ENCODE measurements around the gene EMC10.

The EMC10 gene

GRCh38 chr19:50514346-50515167 is 38.2 kb downstream of the EMC10 start:
- Histone ChIP-seq H3K27me3 (ENCODE audit: control insufficient read depth in 1 of 2, insufficient read depth in 1 of 2, low read length in 2 of 2) (peaks cover 0 to 9% of the 10 kb centered on the region in 2 experiments), H2BK5ac (ENCODE audit: low read depth, low read length, poor library complexity, severe bottlenecking) (no peak overlapping the region), H3K4me1 (ENCODE audit: control insufficient read depth, insufficient read depth, low read depth, low read length) (peaks cover 17% of the 10 kb centered on the region), H2BK12ac (ENCODE audit: low read length in 2 of 2) (no peak overlapping the region), H3K23ac (ENCODE audit: low read length in 2 of 2) (no peak overlapping the region), H3K9me3 (ENCODE audit: control insufficient read depth, low read length) (no peaks in the 10 kb centered on the region), H2BK120ac (ENCODE audit: low read depth, low read length) (no peak overlapping the region), H3K79me1 (replicated peaks; ENCODE audit: low read length, poor library complexity, severe bottlenecking) (peaks cover 9% of the 10 kb centered on the region), H3K4me3 (ENCODE audit: insufficient read depth in 1 of 2, low read depth in 1 of 2, low read length in 2 of 2) (no peak overlapping the region), H3K9ac (ENCODE audit: low read length) (no peak overlapping the region), H2BK15ac (ENCODE audit: low read depth, poor library complexity, severe bottlenecking) (no peak overlapping the region), H3K18ac (ENCODE audit: low read depth in 1 of 2, low read length in 2 of 2) (no peak overlapping the region), H3K36me3 (ENCODE audit: control insufficient read depth in 1 of 2, insufficient read depth in 2 of 2, low read depth in 1 of 2, low read length in 2 of 2) (no peaks in the 10 kb centered on the region), H3K14ac (ENCODE audit: low read length in 2 of 2) (no peak overlapping the region), H2AFZ (ENCODE audit: low read depth, low read length) (no peak overlapping the region), H2AK5ac (ENCODE audit: low read length, severe bottlenecking) (no peak overlapping the region), H3K27ac (ENCODE audit: low read length, poor library complexity, severe bottlenecking) (no peak overlapping the region), H3K4ac (ENCODE audit: low read depth in 1 of 2, low read length in 2 of 2) (no peak overlapping the region), H4K91ac (ENCODE audit: low read length) (no peak overlapping the region), H4K8ac (ENCODE audit: low read length) (no peak overlapping the region), H3K4me2 (ENCODE audit: low read length, poor library complexity, severe bottlenecking) (no peak overlapping the region)
- DNase-seq: no peak
- 82% methylated on average over 38 of the region's 38 CpGs for WGBS

GRCh38 chr19:50515168-50515561 is 38.9 kb downstream of the EMC10 start:
- DNase-seq: no peak
- no peak overlapping the region for H2BK120ac ChIP-seq (ENCODE audit: low read depth, low read length)
- H3K14ac ChIP-seq (ENCODE audit: low read length in 2 of 2): no peak overlapping the region
- no peaks in the 10 kb centered on the region for H3K36me3 ChIP-seq (ENCODE audit: control insufficient read depth in 1 of 2, insufficient read depth in 2 of 2, low read depth in 1 of 2, low read length in 2 of 2)
- WGBS: 83% methylated on average over 9 of the region's 11 CpGs
- no peak overlapping the region for H3K27ac ChIP-seq (ENCODE audit: low read length, poor library complexity, severe bottlenecking)
- H3K4me1 ChIP-seq (ENCODE audit: control insufficient read depth, insufficient read depth, low read depth, low read length): peaks cover 13% of the 10 kb centered on the region
- no peak overlapping the region for H3K23ac ChIP-seq (ENCODE audit: low read length in 2 of 2)
- no peak overlapping the region for H4K8ac ChIP-seq (ENCODE audit: low read length)
- no peak overlapping the region for H2BK5ac ChIP-seq (ENCODE audit: low read depth, low read length, poor library complexity, severe bottlenecking)
- H3K18ac ChIP-seq (ENCODE audit: low read depth in 1 of 2, low read length in 2 of 2): no peak overlapping the region
- H2BK12ac ChIP-seq (ENCODE audit: low read length in 2 of 2): no peak overlapping the region
- no peak overlapping the region for H3K4me2 ChIP-seq (ENCODE audit: low read length, poor library complexity, severe bottlenecking)
- H3K4me3 ChIP-seq (ENCODE audit: insufficient read depth in 1 of 2, low read depth in 1 of 2, low read length in 2 of 2): no peak overlapping the region
- H3K79me1 ChIP-seq (replicated peaks; ENCODE audit: low read length, poor library complexity, severe bottlenecking): peaks cover 6% of the 10 kb centered on the region
- H3K27me3 ChIP-seq (ENCODE audit: control insufficient read depth in 1 of 2, insufficient read depth in 1 of 2, low read length in 2 of 2): peaks cover 0 to 9% of the 10 kb centered on the region in 2 experiments
- H4K91ac ChIP-seq (ENCODE audit: low read length): no peak overlapping the region
- no peak overlapping the region for H3K4ac ChIP-seq (ENCODE audit: low read depth in 1 of 2, low read length in 2 of 2)
- H2AK5ac ChIP-seq (ENCODE audit: low read length, severe bottlenecking): no peak overlapping the region
- H3K9me3 ChIP-seq (ENCODE audit: control insufficient read depth, low read length): no peaks in the 10 kb centered on the region
- H3K9ac ChIP-seq (ENCODE audit: low read length): no peak overlapping the region
- peak overlapping the region; percentile 37 for H2BK15ac ChIP-seq (ENCODE audit: low read depth, poor library complexity, severe bottlenecking)
- no peak overlapping the region for H2AFZ ChIP-seq (ENCODE audit: low read depth, low read length)

GRCh38 chr19:50516456-50516855 is 40.1 kb downstream of the EMC10 start:
- H3K4me2 ChIP-seq (ENCODE audit: low read length, poor library complexity, severe bottlenecking): no peak overlapping the region
- H3K23ac ChIP-seq (ENCODE audit: low read length in 2 of 2): no peak overlapping the region
- no peak overlapping the region for H2BK120ac ChIP-seq (ENCODE audit: low read depth, low read length)
- no peaks in the 10 kb centered on the region for H3K9me3 ChIP-seq (ENCODE audit: control insufficient read depth, low read length)
- H3K4me1 ChIP-seq (ENCODE audit: control insufficient read depth, insufficient read depth, low read depth, low read length): peaks cover 6% of the 10 kb centered on the region
- no peaks in the 10 kb centered on the region for H3K36me3 ChIP-seq (ENCODE audit: control insufficient read depth in 1 of 2, insufficient read depth in 2 of 2, low read depth in 1 of 2, low read length in 2 of 2)
- H2BK15ac ChIP-seq (ENCODE audit: low read depth, poor library complexity, severe bottlenecking): no peak overlapping the region
- H3K9ac ChIP-seq (ENCODE audit: low read length): no peak overlapping the region
- DNase-seq: no peak
- H3K27me3 ChIP-seq (ENCODE audit: control insufficient read depth in 1 of 2, insufficient read depth in 1 of 2, low read length in 2 of 2): peaks cover 0 to 9% of the 10 kb centered on the region in 2 experiments
- no peak overlapping the region for H2BK5ac ChIP-seq (ENCODE audit: low read depth, low read length, poor library complexity, severe bottlenecking)
- no peak overlapping the region for H2AFZ ChIP-seq (ENCODE audit: low read depth, low read length)
- H3K14ac ChIP-seq (ENCODE audit: low read length in 2 of 2): no peak overlapping the region
- H3K18ac ChIP-seq (ENCODE audit: low read depth in 1 of 2, low read length in 2 of 2): no peak overlapping the region
- H3K4me3 ChIP-seq (ENCODE audit: insufficient read depth in 1 of 2, low read depth in 1 of 2, low read length in 2 of 2): no peak overlapping the region
- WGBS: 61% methylated on average over 9 of the region's 12 CpGs
- H3K27ac ChIP-seq (ENCODE audit: low read length, poor library complexity, severe bottlenecking): no peak overlapping the region
- no peak overlapping the region for H2AK5ac ChIP-seq (ENCODE audit: low read length, severe bottlenecking)
- H3K4ac ChIP-seq (ENCODE audit: low read depth in 1 of 2, low read length in 2 of 2): no peak overlapping the region
- H4K91ac ChIP-seq (ENCODE audit: low read length): no peak overlapping the region
- no peaks in the 10 kb centered on the region for H3K79me1 ChIP-seq (replicated peaks; ENCODE audit: low read length, poor library complexity, severe bottlenecking)
- H4K8ac ChIP-seq (ENCODE audit: low read length): no peak overlapping the region
- H2BK12ac ChIP-seq (ENCODE audit: low read length in 2 of 2): no peak overlapping the region

GRCh38 chr19:50516964-50517703 is 40.8 kb downstream of the EMC10 start:
- no peaks in the 10 kb centered on the region for H3K9me3 ChIP-seq (ENCODE audit: control insufficient read depth, low read length)
- 70% methylated on average over 52 of the region's 53 CpGs for WGBS
- no peak overlapping the region for H3K14ac ChIP-seq (ENCODE audit: low read length in 2 of 2)
- no peaks in the 10 kb centered on the region for H3K79me1 ChIP-seq (replicated peaks; ENCODE audit: low read length, poor library complexity, severe bottlenecking)
- H3K27ac ChIP-seq (ENCODE audit: low read length, poor library complexity, severe bottlenecking): no peak overlapping the region
- H3K4ac ChIP-seq (ENCODE audit: low read depth in 1 of 2, low read length in 2 of 2): no peak overlapping the region
- H3K4me2 ChIP-seq (ENCODE audit: low read length, poor library complexity, severe bottlenecking): no peak overlapping the region
- no peak overlapping the region for H2BK120ac ChIP-seq (ENCODE audit: low read depth, low read length)
- peaks cover 3% of the 10 kb centered on the region for H3K4me1 ChIP-seq (ENCODE audit: control insufficient read depth, insufficient read depth, low read depth, low read length)
- H4K8ac ChIP-seq (ENCODE audit: low read length): no peak overlapping the region
- no peak overlapping the region for H3K9ac ChIP-seq (ENCODE audit: low read length)
- no peak overlapping the region for H2AK5ac ChIP-seq (ENCODE audit: low read length, severe bottlenecking)
- peak overlapping the region in 1 of 2 experiments; percentile 18 for H3K4me3 ChIP-seq (ENCODE audit: insufficient read depth in 1 of 2, low read depth in 1 of 2, low read length in 2 of 2)
- H3K27me3 ChIP-seq (ENCODE audit: control insufficient read depth in 1 of 2, insufficient read depth in 1 of 2, low read length in 2 of 2): peaks cover 0 to 9% of the 10 kb centered on the region in 2 experiments
- H2AFZ ChIP-seq (ENCODE audit: low read depth, low read length): no peak overlapping the region
- no peak for DNase-seq
- no peak overlapping the region for H2BK5ac ChIP-seq (ENCODE audit: low read depth, low read length, poor library complexity, severe bottlenecking)
- no peak overlapping the region for H2BK12ac ChIP-seq (ENCODE audit: low read length in 2 of 2)
- no peaks in the 10 kb centered on the region for H3K36me3 ChIP-seq (ENCODE audit: control insufficient read depth in 1 of 2, insufficient read depth in 2 of 2, low read depth in 1 of 2, low read length in 2 of 2)
- no peak overlapping the region for H2BK15ac ChIP-seq (ENCODE audit: low read depth, poor library complexity, severe bottlenecking)
- no peak overlapping the region for H3K23ac ChIP-seq (ENCODE audit: low read length in 2 of 2)
- H4K91ac ChIP-seq (ENCODE audit: low read length): no peak overlapping the region
- H3K18ac ChIP-seq (ENCODE audit: low read depth in 1 of 2, low read length in 2 of 2): no peak overlapping the region
